Thyroid gland (tissue), 4 donors: ENCODE results near the gene GALNT10.

Source experiments
- CTCF ChIP-seq, 6 experiments: fragments of 200-600 bp in 3 of 6; fragments of 450-650 bp in 3 of 6; sonication (generic) in 3 of 6; IDR thresholded peaks; one replicate each; pipeline ENCODE4 v1.5.1; 2016 to 2019; ENCODE audit warnings: antibody characterized with exemption in 6 of 6, mild to moderate bottlenecking in 2 of 6, inconsistent platforms in 1 of 6, moderate library complexity in 1 of 6
- POLR2A ChIP-seq, 2 donors: fragments of 450-650 bp; IDR thresholded peaks; one replicate each; pipeline ENCODE4 v1.6.1; 2017; ENCODE audit warnings: antibody characterized with exemption in 2 of 2, mild to moderate bottlenecking in 2 of 2, moderate library complexity in 1 of 2

GRCh38 chr5:154217462-154217861 is 26.9 kb downstream of the GALNT10 start:
- TF ChIP-seq POLR2A (IDR thresholded peaks at IDR 0.05) (no peak), CTCF (IDR thresholded peaks at IDR 0.05) (no peak)
